ENCODE data around the gene ACSF2. TPM values are rescaled to one million over a fixed set of nuclear protein-coding genes. Genes with fewer than 3 reads are reported as not detected.

Gene ACSF2
- total RNA-seq, 1 experiment from 2014 or later = 161 TPM

DNA sequence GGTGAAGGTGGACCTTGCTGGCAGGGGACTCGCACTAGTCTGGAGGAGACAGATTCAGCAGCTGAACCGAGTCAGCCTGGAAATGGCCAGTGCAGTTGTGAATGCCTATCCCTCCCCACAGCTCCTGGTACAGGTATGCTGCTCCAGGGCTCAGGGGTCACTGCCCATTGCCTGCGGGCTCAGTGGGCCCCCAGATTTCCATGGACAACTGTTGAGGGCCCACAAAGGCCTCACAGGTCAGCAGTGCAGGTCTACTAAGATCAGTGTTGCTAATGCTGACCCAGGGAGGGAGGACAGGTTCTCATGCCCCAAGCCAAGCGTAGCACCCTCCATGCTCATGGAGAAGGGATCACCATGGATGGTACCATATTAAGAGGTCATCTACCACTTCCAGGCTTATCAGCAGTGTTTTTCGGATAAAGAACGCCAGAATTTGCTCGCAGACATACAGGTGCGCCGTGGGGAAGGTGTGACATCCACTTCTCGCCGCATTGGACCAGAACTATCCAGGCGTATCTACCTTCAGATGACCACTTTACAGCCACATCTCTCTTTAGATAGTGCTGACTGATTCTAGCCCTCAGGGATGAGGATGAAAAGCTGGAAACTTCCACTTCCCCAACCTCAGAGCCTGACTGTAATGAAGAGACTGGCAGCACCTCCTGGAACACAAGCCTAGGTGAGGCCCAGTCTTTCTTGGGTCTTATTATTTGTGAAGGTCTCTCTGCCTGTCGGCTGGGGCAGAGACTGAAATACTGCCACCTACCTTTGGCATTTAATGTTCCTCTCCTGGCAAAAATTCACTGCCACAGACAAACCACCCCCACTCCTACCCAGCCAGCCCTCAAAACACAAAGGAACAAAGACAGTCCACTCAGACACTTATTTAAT, 45.4 kb upstream of the ACSF2 start:
- ChIA-PET POLR2A (interaction anchor here (0.5 to 1.5 kb wide), 3 partner anchors 17 to 115 kb away, joined by 3 to 7 read pairs (median 4); partner anchors contain the start of gene LRRC59), CTCF (interaction anchor here (0.6 to 3.5 kb wide), 7 partner anchors 15 to 519 kb away, joined by 3 to 17 read pairs (median 5); partner anchors contain the start of gene LRRC59)
- H3K36me3 ChIP-seq (ENCODE audit: control insufficient read depth, insufficient read depth, low read length) = peaks cover 9% of the 10 kb centered on the region
- no peaks in the 10 kb centered on the region for H3K9me3 Mint-ChIP-seq (ENCODE audit: unreplicated experiment)
- H3K27ac Mint-ChIP-seq (ENCODE audit: unreplicated experiment) = no peak overlapping the region
- no peaks in the 10 kb centered on the region for H3K27me3 Mint-ChIP-seq (ENCODE audit: insufficient read depth, unreplicated experiment)
- H3K4me1 ChIP-seq = no peaks in the 10 kb centered on the region
- peaks cover 77% of the 10 kb centered on the region for H3K36me3 Mint-ChIP-seq (ENCODE audit: insufficient read depth, unreplicated experiment)
- no TSS peak for BruUV-seq (replicated peaks)
- intact Hi-C loops (cut with micrococcal nuclease; ENCODE audit: unreplicated experiment) = no loop called here
- no peaks in the 10 kb centered on the region for H3K27me3 ChIP-seq (replicated peaks; ENCODE audit: control insufficient read depth, insufficient read depth, low read length)
- H3K4me1 Mint-ChIP-seq (ENCODE audit: low read depth, unreplicated experiment) = no peaks in the 10 kb centered on the region
- DNase-seq = no peak
- H3K4me3 ChIP-seq (ENCODE audit: low read depth, low read length) = no peak overlapping the region
- no peak overlapping the region for H3K4me3 Mint-ChIP-seq (ENCODE audit: unreplicated experiment)
- TF ChIP-seq, protein P1, sequence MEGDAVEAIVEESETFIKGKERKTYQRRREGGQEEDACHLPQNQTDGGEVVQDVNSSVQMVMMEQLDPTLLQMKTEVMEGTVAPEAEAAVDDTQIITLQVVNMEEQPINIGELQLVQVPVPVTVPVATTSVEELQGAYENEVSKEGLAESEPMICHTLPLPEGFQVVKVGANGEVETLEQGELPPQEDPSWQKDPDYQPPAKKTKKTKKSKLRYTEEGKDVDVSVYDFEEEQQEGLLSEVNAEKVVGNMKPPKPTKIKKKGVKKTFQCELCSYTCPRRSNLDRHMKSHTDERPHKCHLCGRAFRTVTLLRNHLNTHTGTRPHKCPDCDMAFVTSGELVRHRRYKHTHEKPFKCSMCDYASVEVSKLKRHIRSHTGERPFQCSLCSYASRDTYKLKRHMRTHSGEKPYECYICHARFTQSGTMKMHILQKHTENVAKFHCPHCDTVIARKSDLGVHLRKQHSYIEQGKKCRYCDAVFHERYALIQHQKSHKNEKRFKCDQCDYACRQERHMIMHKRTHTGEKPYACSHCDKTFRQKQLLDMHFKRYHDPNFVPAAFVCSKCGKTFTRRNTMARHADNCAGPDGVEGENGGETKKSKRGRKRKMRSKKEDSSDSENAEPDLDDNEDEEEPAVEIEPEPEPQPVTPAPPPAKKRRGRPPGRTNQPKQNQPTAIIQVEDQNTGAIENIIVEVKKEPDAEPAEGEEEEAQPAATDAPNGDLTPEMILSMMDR (IDR thresholded peaks at IDR 0.05; ENCODE audit: insufficient read depth in 1 of 2, low read depth in 1 of 2, low read length in 1 of 2, severe bottlenecking in 1 of 2, unreplicated experiment in 1 of 2) = peak; percentile 22 to 37
- H3K9me3 ChIP-seq = no peaks in the 10 kb centered on the region

DNA sequence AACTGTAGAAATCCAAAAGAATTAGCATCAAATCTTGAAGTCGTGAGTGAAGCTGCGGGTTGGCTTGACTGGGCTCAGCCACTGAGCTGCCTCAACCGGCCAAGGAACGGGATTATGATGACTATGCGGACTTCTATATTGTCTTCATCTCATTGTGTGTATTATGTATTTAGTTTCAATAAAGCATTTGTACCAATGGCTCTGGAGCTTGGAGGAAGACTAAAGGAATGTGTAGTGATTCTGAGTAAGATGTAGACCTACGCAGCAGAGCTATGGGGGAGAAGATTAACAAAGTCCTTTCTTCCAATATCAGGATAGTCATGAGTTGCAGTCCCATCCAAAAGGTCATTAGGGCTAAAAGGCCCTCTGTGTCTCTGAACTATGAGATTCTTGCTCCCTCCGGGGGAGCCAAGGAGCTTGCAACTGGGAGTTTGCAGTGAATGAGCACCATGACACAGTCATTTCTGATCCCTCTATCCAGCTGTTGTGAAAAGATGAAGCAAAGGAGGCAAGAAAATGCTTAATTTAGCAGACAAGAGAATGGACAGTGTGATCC, 44.7 kb upstream of the ACSF2 start:
- intact Hi-C loops (cut with micrococcal nuclease; ENCODE audit: unreplicated experiment) = no loop called here
- no peaks in the 10 kb centered on the region for H3K4me1 ChIP-seq
- peaks cover 9% of the 10 kb centered on the region for H3K36me3 ChIP-seq (ENCODE audit: control insufficient read depth, insufficient read depth, low read length)
- ChIA-PET POLR2A (interaction anchor here (1.0 kb wide), 1 partner anchor 15 kb away, joined by 3 read pairs; no protein-coding TSS in a partner anchor), CTCF (interaction anchor here (0.6 to 3.5 kb wide), 5 partner anchors 15 to 520 kb away, joined by 3 to 17 read pairs (median 3); partner anchors contain the start of gene LRRC59)
- H3K27ac Mint-ChIP-seq (ENCODE audit: unreplicated experiment) = no peak overlapping the region
- H3K36me3 Mint-ChIP-seq (ENCODE audit: insufficient read depth, unreplicated experiment) = peaks cover 85% of the 10 kb centered on the region
- H3K9me3 Mint-ChIP-seq (ENCODE audit: unreplicated experiment) = no peaks in the 10 kb centered on the region
- TF ChIP-seq, protein P1 (IDR thresholded peaks at IDR 0.05; ENCODE audit: insufficient read depth in 1 of 2, low read depth in 1 of 2, low read length in 1 of 2, severe bottlenecking in 1 of 2, unreplicated experiment in 1 of 2) = peak in 1 of 2 experiments; percentile 1
- BruUV-seq (replicated peaks) = TSS peak; percentile 42
- H3K4me1 Mint-ChIP-seq (ENCODE audit: low read depth, unreplicated experiment) = no peaks in the 10 kb centered on the region
- H3K27me3 Mint-ChIP-seq (ENCODE audit: insufficient read depth, unreplicated experiment) = no peaks in the 10 kb centered on the region
- H3K9me3 ChIP-seq = no peaks in the 10 kb centered on the region
- no peak overlapping the region for H3K4me3 Mint-ChIP-seq (ENCODE audit: unreplicated experiment)
- H3K4me3 ChIP-seq (ENCODE audit: low read depth, low read length) = no peak overlapping the region
- no peak for DNase-seq
- no peaks in the 10 kb centered on the region for H3K27me3 ChIP-seq (replicated peaks; ENCODE audit: control insufficient read depth, insufficient read depth, low read length)

DNA sequence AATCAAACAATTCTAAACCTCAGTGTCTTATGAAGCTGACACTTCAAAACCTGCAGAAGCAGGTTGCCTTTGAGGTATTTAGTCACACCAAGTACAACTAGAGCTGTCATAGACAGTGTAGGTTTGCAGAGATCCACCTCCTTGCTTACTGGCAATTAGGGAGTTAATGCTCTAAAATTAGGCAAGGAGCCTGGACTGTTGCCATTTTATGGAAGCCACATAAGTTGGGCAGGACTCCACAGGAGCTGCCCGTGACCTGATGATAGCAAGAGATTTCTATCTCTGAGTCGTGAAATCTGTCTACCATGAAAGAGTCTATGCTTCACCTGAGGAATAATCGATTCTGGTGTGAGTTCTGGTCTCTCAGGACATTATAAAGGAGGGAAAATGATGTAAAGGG, 44.1 kb upstream of the ACSF2 start:
- TF ChIP-seq, protein P1 (IDR thresholded peaks at IDR 0.05; ENCODE audit: insufficient read depth in 1 of 2, low read depth in 1 of 2, low read length in 1 of 2, severe bottlenecking in 1 of 2, unreplicated experiment in 1 of 2) = no peak
- DNase-seq = no peak
- Mint-ChIP-seq H3K36me3 (ENCODE audit: insufficient read depth, unreplicated experiment) (peaks cover 90% of the 10 kb centered on the region), H3K4me3 (ENCODE audit: unreplicated experiment) (no peak overlapping the region), H3K9me3 (ENCODE audit: unreplicated experiment) (no peaks in the 10 kb centered on the region), H3K27ac (ENCODE audit: unreplicated experiment) (no peak overlapping the region), H3K4me1 (ENCODE audit: low read depth, unreplicated experiment) (no peaks in the 10 kb centered on the region), H3K27me3 (ENCODE audit: insufficient read depth, unreplicated experiment) (no peaks in the 10 kb centered on the region)
- H3K4me3 ChIP-seq (ENCODE audit: low read depth, low read length) = no peak overlapping the region
- no TSS peak for BruUV-seq (replicated peaks)
- H3K36me3 ChIP-seq (ENCODE audit: control insufficient read depth, insufficient read depth, low read length) = peaks cover 11% of the 10 kb centered on the region
- CTCF ChIA-PET = interaction anchor here (1.0 to 3.5 kb wide), 3 partner anchors 16 to 97 kb away, joined by 3 to 17 read pairs (median 5); partner anchors contain the start of gene LRRC59
- no peaks in the 10 kb centered on the region for H3K27me3 ChIP-seq (replicated peaks; ENCODE audit: control insufficient read depth, insufficient read depth, low read length)
- H3K4me1 ChIP-seq = no peaks in the 10 kb centered on the region
- H3K9me3 ChIP-seq = no peaks in the 10 kb centered on the region
- POLR2A ChIA-PET = interaction anchor here (1.0 kb wide), 1 partner anchor 14 kb away, joined by 3 read pairs; no protein-coding TSS in a partner anchor
- intact Hi-C loops (cut with micrococcal nuclease; ENCODE audit: unreplicated experiment) = no loop called here
